Muscle layer of duodenum (tissue), 2 donors: ENCODE data around the gene GCC2.
"Not testable (repeated sequence)": the region's sequence is repeated elsewhere in the genome, so short reads cannot be mapped to it uniquely, and the experiment has no call there.

Source experiments
- H3K27ac ChIP-seq: one replicate; pipeline ENCODE4 v1.7.0; 2013; ENCODE audit warnings: mild to moderate bottlenecking, low read length
- H3K27me3 ChIP-seq: one replicate; pipeline ENCODE4 v1.7.0; 2013; ENCODE audit warnings: low read depth, mild to moderate bottlenecking, control low read depth, low read length
- H3K36me3 ChIP-seq, 2 donors: one replicate each; pipeline ENCODE4 v1.7.0; 2013; ENCODE audit warnings: low read length in 2 of 2, control low read depth in 1 of 2, mild to moderate bottlenecking in 1 of 2; ENCODE audit not compliant: insufficient read depth in 2 of 2, control insufficient read depth in 1 of 2
- H3K4me1 ChIP-seq, 2 donors: one replicate each; pipeline ENCODE4 v1.7.0; 2013; ENCODE audit warnings: low read length in 2 of 2, mild to moderate bottlenecking in 2 of 2, control low read depth in 1 of 2, moderate library complexity in 1 of 2; ENCODE audit not compliant: insufficient read depth in 2 of 2, control insufficient read depth in 1 of 2
- H3K4me3 ChIP-seq, 2 donors: one replicate each; pipeline ENCODE4 v1.7.0; 2013; ENCODE audit warnings: low read length in 2 of 2, low read depth in 1 of 2, mild to moderate bottlenecking in 1 of 2
- H3K9me3 ChIP-seq, 2 donors: one replicate each; pipeline ENCODE4 v1.7.0; 2013; ENCODE audit warnings: low read length in 2 of 2, control low read depth in 1 of 2, mild to moderate bottlenecking in 1 of 2; ENCODE audit not compliant: control insufficient read depth in 1 of 2
- donor health status: healthy.

GCC2 gene

DNA sequence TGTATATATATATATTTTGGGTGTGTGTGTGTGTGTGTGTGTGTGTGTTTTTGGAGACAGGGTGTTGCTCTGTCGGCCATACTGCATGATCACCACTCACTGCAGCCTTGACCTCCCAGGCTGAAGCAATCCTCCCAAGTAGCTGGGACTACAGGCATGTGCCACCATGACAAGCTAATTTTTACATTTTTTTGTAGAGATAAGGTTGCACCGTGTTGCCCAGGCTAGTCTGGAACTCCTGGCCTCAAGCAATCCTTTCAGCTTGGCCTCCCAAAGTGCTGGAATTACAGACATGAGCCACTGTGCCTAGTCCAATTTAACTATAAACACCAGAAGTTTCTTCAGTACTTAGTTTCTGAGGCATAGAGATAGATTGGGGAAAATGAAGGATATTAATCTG lies 103.6 kb downstream of the GCC2 start:
- peaks cover 0 to 37% of the 10 kb centered on the region in 2 donors for H3K4me1 ChIP-seq
- peak overlapping the region in 1 of 2 donors; percentile 5 for H3K4me3 ChIP-seq
- H3K27me3 ChIP-seq = no peaks in the 10 kb centered on the region
- no peaks in the 10 kb centered on the region for H3K9me3 ChIP-seq
- no peaks in the 10 kb centered on the region for H3K36me3 ChIP-seq
- peak overlapping the region; percentile 60 for H3K27ac ChIP-seq

DNA sequence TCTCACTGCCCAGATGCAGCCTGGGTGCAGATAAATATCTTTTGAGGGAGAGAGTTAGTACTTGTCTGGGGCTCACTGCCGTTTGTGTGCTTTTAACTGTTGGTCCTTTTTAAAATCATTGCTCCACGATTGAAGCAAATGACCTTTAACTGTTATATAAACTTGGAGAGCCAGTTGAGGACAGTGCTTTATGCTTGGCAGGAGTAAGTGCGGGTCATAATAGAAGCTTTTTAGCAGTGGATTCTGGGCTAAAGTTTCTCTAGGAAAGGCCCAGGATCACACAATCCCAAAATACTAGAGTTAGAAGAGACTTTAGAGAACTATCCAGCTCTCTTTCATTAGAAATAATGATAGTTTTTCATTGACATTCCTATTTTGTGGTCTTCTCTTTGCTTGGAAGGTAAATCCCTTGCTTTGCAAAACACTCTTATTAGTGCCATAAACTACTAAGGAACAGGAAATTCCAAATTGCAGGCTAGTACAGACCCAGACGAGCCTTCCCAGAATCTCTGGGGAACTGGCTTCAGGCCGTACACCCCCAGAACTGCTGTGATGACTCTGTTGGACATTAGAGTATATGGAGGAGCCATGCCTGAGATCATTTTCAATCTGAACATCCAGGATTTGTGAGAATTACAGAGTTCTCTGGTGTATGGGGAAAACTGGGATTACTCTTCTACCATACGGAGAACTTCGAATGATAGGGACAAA lies 104.4 kb downstream of the GCC2 start:
- Histone ChIP-seq H3K27me3 (no peaks in the 10 kb centered on the region), H3K9me3 (no peaks in the 10 kb centered on the region), H3K27ac (peak overlapping the region; percentile 60), H3K4me1 (peaks cover 0 to 33% of the 10 kb centered on the region in 2 donors), H3K36me3 (no peaks in the 10 kb centered on the region), H3K4me3 (peak overlapping the region; percentile 5 to 17)

DNA sequence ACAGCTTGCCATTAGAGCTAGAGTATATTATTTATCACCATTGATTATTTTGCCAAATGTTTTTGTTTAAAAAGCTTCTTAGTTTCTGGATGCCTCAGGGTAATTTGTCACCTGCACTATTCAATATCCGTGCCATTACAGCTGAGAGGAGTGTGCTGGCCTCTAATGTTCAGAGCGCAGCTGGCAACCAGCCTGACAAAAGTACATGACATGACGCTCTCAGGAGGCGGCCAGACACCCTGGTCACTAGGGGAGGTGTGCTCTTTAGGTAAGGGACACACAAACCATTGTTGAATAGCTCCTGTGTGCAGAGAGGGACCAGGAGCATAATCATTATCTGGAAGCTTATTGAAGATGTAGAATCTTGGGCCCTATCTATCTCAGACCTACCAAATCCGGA lies 105.5 kb downstream of the GCC2 start:
- H3K36me3 ChIP-seq = no peaks in the 10 kb centered on the region
- H3K27ac ChIP-seq = no peak overlapping the region
- no peak overlapping the region for H3K4me3 ChIP-seq
- no peaks in the 10 kb centered on the region for H3K27me3 ChIP-seq
- H3K9me3 ChIP-seq = no peaks in the 10 kb centered on the region
- peaks cover 0 to 33% of the 10 kb centered on the region in 2 donors for H3K4me1 ChIP-seq

DNA sequence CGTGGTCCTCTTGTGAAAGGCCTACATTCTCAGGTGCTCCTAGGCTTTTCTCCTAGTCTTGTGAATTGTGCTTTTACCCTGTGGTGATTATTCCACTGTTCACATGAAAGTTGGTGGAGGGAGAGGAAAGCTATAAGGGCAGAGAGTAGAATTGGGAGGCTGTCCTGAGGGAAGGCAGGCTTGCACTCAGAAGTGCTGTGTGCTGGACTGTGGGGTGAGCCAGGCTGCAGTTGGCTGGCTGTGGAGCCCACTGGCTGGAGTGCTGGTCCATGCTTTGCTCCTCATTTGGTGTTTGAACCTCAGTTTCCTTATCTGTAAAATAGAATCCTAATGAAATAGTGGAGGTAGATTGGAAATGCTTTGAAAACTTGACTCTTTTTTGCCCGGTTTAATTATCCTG lies 106.6 kb downstream of the GCC2 start:
- Histone ChIP-seq H3K36me3 (no peaks in the 10 kb centered on the region), H3K4me3 (no peak overlapping the region), H3K27ac (no peak overlapping the region), H3K4me1 (peaks cover 0 to 43% of the 10 kb centered on the region in 2 donors), H3K9me3 (no peaks in the 10 kb centered on the region), H3K27me3 (no peaks in the 10 kb centered on the region)

DNA sequence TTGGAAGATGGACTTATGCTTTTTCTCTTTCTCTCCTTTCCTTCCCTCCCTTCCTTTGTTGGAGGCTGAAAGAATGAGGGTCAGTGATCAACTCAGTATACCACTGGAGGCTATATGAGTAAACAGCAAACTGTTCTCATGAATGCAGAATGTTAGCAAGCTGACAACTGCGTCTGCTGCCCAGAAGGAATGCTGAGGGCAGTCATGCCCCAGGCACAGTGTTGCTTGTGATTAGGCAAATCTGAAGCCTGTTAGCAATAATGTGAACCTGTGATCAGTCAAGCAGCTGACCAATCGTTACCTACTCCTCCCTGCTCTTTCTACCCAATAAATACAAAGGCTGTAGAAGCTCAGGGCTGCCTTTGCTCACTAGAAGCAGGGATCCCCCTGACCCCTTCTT lies 107.6 kb downstream of the GCC2 start:
- H3K9me3 ChIP-seq, H3K36me3 ChIP-seq, H3K27me3 ChIP-seq, H3K4me3 ChIP-seq, H3K27ac ChIP-seq: not testable (repeated sequence)
- peaks cover 0 to 53% of the 10 kb centered on the region in 2 donors for H3K4me1 ChIP-seq
